NCI-H2227 (cell line): ENCODE measurements around the gene BID.

Source experiments
- DNase-seq: peaks from one replicate; lab custom pipeline; 2025; ENCODE audit not compliant: unreplicated experiment; lab: John Stamatoyannopoulos, UW

The BID gene

GRCh38 chr22:17739196-17739975 is 34.9 kb downstream of the BID start:
- no peak for DNase-seq

GRCh38 chr22:17738386-17739128 is 35.7 kb downstream of the BID start:
- DNase-seq = no peak

DNA sequence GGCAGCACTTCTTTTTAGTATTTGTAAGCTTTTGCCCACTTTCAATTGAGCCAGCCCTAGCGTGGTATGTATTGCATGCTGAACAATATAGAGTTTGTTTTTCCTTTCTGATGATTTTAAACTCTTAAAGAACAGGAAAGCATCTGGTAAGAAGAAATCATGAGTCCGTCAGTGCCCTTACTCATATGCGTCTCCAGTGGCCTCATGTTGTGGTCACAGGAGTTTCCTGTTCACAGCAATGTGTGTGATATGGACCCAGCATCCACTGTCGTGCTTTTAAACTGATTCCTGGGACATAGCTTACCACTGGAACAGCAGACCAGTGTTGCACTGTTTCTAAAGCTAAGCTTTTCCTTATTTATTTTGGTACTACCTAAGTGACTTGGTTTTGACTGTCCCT is 40.1 kb downstream of the BID start:
- no peak for DNase-seq

DNA sequence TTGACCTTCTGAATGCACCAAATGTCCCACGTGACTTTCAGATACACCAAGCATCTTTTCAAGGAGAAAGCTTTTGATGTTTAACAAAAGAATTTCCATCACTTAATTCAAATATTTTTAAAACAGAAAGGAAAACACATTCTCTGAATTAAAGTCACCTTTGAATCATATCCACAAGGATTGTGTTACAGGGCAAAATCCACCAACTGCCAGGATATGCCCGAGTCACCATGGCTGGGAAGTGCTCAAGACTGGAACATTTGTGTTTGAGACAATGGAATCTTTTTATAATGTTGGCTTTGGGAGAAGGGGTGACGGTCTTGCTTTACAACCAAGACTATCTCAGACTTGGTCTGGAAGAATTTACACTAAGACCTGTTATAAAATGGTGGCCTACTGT is 40.8 kb downstream of the BID start:
- no peak for DNase-seq

GRCh38 chr22:17732251-17732854 is 41.9 kb downstream of the BID start:
- peak; percentile 22 for DNase-seq

DNA sequence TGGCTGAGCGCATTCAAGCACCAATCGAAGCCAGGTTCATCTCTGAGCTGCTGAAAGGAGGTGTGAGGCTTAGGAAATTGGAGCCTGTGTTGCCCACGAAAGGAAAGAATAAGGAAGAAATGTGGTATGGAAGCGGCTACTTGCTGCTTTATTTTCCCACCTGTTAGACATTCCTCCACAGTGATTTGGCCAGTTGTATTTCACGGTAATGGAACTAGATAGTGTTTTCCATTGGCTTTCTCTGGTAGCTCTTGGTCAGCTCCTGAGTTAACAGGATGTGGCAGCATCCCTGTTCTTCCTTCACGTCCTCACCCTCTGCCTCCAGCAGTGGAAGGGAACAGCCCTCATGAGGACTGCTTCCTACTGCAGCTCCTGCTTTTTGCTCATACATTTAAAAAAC is 44.7 kb downstream of the BID start:
- DNase-seq = no peak

GRCh38 chr22:17728786-17729185 is 45.5 kb downstream of the BID start:
- DNase-seq = no peak

DNA sequence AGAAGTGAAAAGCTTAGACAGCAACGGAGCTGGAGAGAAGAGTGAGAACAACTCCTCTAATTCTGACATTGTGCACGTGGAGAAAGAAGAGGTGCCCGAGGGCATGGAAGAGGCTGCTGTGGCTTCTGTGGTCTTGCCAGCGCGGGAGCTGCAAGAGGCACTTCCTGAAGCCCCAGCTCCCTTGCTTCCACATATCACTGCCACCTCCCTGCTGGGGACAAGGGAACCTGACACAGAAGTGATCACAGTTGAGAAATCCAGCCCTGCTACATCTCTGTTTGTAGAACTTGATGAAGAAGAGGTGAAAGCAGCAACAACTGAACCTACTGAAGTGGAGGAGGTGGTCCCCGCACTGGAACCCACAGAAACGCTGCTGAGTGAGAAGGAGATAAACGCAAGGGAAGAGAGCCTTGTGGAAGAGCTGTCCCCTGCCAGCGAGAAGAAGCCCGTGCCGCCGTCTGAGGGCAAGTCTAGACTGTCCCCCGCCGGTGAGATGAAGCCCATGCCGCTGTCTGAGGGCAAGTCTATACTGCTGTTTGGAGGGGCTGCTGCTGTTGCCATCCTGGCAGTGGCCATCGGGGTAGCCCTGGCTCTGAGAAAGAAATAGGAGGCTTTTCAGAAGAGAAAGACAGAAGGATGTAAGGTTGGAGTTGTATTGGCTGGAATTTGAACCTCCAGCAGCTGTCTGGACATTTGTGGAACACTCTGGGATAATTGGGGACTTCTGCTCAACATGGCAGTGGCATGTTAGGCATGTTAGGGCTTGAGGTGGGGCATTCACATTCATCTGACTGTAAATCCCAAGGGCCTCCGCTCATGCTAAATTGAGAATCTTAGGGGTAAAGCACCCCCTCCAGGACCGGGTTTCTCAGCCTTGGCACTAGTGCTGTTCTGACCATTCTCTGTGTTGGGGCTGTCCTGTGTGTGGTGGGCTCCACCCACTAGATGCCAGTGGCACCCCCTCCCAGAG is 47.1 kb downstream of the BID start:
- no peak for DNase-seq

DNA sequence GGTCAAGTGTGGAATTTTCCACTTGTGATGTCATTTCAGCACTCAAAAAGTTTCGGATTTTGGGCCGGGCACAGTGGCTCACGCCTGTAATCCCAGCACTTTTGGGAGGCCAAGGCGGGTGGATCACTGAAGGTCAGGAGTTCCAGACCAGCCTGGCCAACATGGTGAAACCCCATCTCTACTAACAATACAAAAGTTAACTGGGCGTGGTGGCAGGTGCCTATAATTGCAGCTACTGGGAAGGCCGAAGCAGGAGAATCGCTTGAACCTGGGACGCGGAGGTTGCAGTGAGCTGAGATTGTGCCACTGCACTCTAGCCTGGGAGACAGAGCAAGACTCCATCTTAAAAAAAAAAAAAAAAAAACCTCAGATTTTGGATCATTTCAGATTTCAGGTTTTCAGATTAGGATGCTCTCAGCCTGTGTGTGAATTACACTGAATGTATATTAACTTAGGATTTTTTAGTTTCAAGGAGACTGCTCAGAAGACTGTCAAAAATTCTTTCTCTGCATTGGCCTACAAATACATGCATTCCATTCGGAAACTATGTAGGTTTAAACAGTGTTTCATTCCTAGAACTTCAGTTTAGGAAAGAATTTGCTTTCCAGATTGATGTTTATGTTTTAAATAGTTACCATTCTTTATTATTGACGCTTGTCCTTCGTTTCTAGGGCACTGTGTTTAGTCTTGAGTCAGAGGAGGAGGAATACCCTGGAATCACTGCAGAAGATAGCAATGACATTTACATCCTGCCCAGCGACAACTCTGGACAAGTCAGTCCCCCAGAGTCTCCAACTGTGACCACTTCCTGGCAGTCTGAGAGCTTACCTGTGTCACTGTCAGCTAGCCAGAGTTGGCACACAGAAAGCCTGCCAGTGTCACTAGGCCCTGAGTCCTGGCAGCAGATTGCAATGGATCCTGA is 48.0 kb downstream of the BID start:
- no peak for DNase-seq

GRCh38 chr22:17725500-17725796 is 48.8 kb downstream of the BID start:
- no peak for DNase-seq

DNA sequence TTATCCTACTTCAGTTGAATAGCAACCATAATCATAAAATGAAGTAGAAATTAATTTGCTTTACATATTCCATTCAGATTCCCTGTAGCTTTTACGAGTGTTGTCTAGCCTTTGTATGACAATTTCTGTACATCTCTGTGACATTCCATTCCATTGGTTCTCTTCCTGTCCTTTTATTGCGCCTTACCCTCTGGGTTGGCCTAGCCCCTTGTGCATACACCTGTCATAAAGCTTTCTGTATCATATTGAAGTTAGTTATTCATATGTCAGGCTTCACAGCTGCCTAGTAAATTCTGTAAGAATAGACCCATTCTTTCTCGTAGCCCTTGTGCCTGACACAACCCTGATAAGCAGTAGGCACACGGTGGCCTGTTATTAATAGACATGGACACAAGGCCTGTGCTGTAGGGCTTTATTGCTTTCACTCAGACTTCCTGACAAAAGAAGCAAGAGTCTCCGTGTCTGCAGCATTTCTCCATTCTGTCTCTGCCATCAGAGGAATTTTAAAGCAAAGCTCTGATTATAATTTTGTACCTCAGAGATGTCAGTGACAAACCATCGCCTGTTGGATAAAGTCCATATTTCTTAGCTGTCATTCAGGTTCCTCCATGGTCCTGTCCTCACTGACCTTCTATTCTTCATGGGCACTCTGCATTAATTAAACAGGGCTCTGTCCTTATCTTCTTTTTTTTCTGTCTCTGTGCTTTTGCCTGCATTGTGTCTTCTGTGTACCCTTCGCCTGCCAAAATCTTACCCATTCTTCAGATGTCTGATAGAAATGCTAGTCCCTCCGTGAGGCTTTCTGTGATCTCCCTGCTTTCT is 49.4 kb downstream of the BID start:
- DNase-seq = no peak

DNA sequence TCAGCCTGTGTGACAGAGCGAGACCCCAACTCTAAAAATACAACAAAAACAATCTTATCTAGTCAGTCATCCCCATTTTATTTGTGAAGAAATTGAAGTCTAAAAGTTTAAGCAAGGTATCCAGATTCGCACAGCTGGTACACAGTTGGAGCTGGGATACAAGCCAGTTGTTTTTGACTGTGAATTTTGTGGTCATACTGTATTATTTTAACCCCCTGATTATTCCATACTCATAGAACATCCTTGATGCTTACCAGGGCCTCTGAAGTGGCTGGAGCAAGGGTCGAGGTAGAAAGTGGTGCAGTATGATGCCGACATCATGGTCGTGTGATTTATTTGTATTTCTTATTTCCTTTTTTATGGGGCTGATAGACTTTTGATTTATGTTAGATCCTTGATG is 50.0 kb downstream of the BID start:
- no peak for DNase-seq

- DNase-seq = no peak
Observed at GRCh38 chr22:17719911-17720310, 54.4 kb downstream of the BID start.

GRCh38 chr22:17717708-17718107 is 56.6 kb downstream of the BID start:
- no peak for DNase-seq

GRCh38 chr22:17716529-17716928 is 57.7 kb downstream of the BID start:
- DNase-seq = no peak

DNA sequence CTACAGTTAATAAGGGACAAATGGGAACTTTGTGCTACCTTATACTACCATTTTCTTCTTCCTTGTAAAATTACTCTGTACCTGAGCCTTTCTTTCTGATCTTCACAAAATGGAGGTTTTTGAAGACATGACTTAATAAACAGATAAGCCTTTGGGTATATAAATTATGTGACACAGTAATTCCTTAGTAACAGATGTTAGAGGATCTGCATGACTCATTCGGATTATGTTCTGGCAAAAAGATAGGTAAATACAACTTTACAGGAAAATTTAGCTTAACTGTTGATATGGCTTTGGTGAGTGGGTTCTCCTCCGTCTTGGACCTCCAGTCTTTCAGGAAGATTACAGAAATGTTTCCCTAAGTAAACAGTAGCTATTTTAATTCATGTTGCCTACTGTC is 61.8 kb downstream of the BID start:
- no peak for DNase-seq

- DNase-seq = no peak
Observed at GRCh38 chr22:17710023-17710422, 64.2 kb downstream of the BID start.

- DNase-seq = no peak
Observed at GRCh38 chr22:17707526-17707925, 66.7 kb downstream of the BID start.

DNA sequence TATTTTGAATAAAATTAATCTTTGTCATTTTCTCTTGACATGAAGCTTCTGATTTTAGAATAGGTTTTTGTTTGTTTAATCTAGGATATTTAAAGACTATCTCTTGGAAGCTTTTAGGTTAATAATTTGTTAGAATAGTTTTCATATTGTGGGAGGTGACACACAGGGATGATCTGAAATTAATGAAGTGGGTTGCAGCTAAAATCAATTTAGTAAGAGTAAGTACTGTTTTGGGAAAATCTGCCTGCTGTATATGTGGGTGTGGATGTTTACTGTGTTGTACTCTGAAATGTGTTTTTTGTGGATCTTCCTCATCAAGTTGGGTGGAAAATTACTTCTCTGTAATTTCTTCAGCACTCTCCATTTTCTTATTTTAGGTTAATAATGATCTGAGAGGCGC is 67.3 kb downstream of the BID start:
- no peak for DNase-seq
